HepG2 (cell line): ENCODE results near the gene LMAN1L. TPM values are rescaled to one million over a fixed set of nuclear protein-coding genes. Genes with fewer than 3 reads are reported as not detected.

Experiments
- MAFF ChIP-seq: IDR thresholded peaks from 2 replicates; pipeline ENCODE4 v1.6.1; 2011; ENCODE audit warnings: low read depth, low read length, improper control_type of control experiment
- MED1 ChIP-seq: sonication (generic); formaldehyde crosslinking; IDR thresholded peaks from 2 replicates; pipeline ENCODE4 v1.4.0; 2020; ENCODE audit warnings: missing genetic modification reagents
- MIXL1 ChIP-seq: IDR thresholded peaks from 2 replicates; pipeline ENCODE4 v1.6.1; 2016
- NFE2 ChIP-seq: sonication (generic); formaldehyde crosslinking; IDR thresholded peaks from 2 replicates; pipeline ENCODE4 v1.4.0; 2020; ENCODE audit warnings: missing genetic modification reagents
- POLR2AphosphoS5 ChIP-seq: IDR thresholded peaks from 2 replicates; pipeline ENCODE4 v1.6.1; 2012; ENCODE audit warnings: low read depth, low read length
- RXRA ChIP-seq: sonication (generic); formaldehyde crosslinking; IDR thresholded peaks from 2 replicates; pipeline ENCODE4 v1.5.1; 2020; ENCODE audit warnings: missing genetic modification reagents
- SMAD9 ChIP-seq: sonication (generic); formaldehyde crosslinking; IDR thresholded peaks from 2 replicates; pipeline ENCODE4 v1.5.1; 2020; ENCODE audit warnings: mild to moderate bottlenecking, missing genetic modification reagents
- SMYD3 ChIP-seq: sonication (generic); formaldehyde crosslinking; IDR thresholded peaks from 2 replicates; pipeline ENCODE4 v1.8.1; 2023; ENCODE audit warnings: mild to moderate bottlenecking, missing genetic modification reagents
- TBP ChIP-seq: sonication (generic); formaldehyde crosslinking; IDR thresholded peaks from 2 replicates; pipeline ENCODE4 v1.5.0; 2020; ENCODE audit warnings: missing genetic modification reagents
- THYN1 ChIP-seq: sonication (generic); formaldehyde crosslinking; IDR thresholded peaks from 2 replicates; pipeline ENCODE4 v1.8.1; 2023; ENCODE audit warnings: low read depth, mild to moderate bottlenecking, moderate library complexity, missing genetic modification reagents, borderline replicate concordance
- ZC3H13 ChIP-seq: sonication (generic); formaldehyde crosslinking; IDR thresholded peaks from 2 replicates; pipeline ENCODE4 v1.8.1; 2023; ENCODE audit warnings: mild to moderate bottlenecking, missing genetic modification reagents, moderate library complexity
- ZEB1 ChIP-seq: IDR thresholded peaks from 2 replicates; pipeline ENCODE4 v1.6.1; 2012; ENCODE audit warnings: mild to moderate bottlenecking, low read depth, inconsistent platforms; ENCODE audit not compliant: insufficient replicate concordance
- ZKSCAN5 ChIP-seq: sonication (generic); formaldehyde crosslinking; IDR thresholded peaks from 2 replicates; pipeline ENCODE4 v1.5.1; 2020; ENCODE audit warnings: mild to moderate bottlenecking, missing genetic modification reagents
- ZMYM3 ChIP-seq: sonication (generic); formaldehyde crosslinking; IDR thresholded peaks from 2 replicates; pipeline ENCODE4 v1.5.1; 2020; ENCODE audit warnings: mild to moderate bottlenecking, missing genetic modification reagents
- ZNF264 ChIP-seq: sonication (generic); formaldehyde crosslinking; IDR thresholded peaks from 2 replicates; pipeline ENCODE4 v1.4.0; 2020; ENCODE audit warnings: missing genetic modification reagents
- ZNF577 ChIP-seq: sonication (generic); formaldehyde crosslinking; IDR thresholded peaks from 2 replicates; pipeline ENCODE4 v1.4.0; 2020; ENCODE audit warnings: mild to moderate bottlenecking, low read depth, missing genetic modification reagents, borderline replicate concordance
- ZNF672 ChIP-seq: sonication (generic); formaldehyde crosslinking; IDR thresholded peaks from 2 replicates; pipeline ENCODE4 v1.8.1; 2022; ENCODE audit warnings: missing genetic modification reagents
- polyA plus RNA-seq, 8 experiments: library from polyadenylated mRNA; depleted of rRNA in 3 of 8; stranded (reverse) in 7 of 8; unstranded in 1 of 8; fragments of >200 nt; fragmentation: Illumina TruSeq in 4 of 8; extraction: Trizol in 4 of 8; gene quantifications; 2 replicates each; pipeline versions ENCODE4 v1.2.1 to v1.2.3, GENCODE V29; 2011 to 2016; ENCODE audit warnings: low read depth in 4 of 8, missing spikeins in 1 of 8, mixed read lengths in 1 of 8; ENCODE audit not compliant: insufficient read depth in 1 of 8
- total RNA-seq, 5 experiments: library from RNA; depleted of rRNA; stranded (reverse); fragments of >200 nt; fragmentation: Illumina TruSeq; extraction: Trizol; gene quantifications; 2 replicates each; pipeline ENCODE4 v1.2.3, GENCODE V29; 2016; ENCODE audit warnings: low read depth in 1 of 5
- TF ChIP-seq, protein P1 (sequence below): sonication (generic); formaldehyde crosslinking; IDR thresholded peaks from 2 replicates; pipeline ENCODE4 v1.4.0; 2020; ENCODE audit warnings: missing genetic modification reagents
- TF ChIP-seq, protein P2 (sequence below): sonication (generic); formaldehyde crosslinking; IDR thresholded peaks from 2 replicates; pipeline ENCODE4 v1.4.0; 2020; ENCODE audit warnings: mild to moderate bottlenecking, missing genetic modification reagents
- TF ChIP-seq, protein P3 (sequence below): sonication (generic); formaldehyde crosslinking; IDR thresholded peaks from 2 replicates; pipeline ENCODE4 v1.4.0; 2020; ENCODE audit warnings: missing genetic modification reagents; ENCODE audit errors: not compliant biosample characterization
- TF ChIP-seq, protein P4 (sequence below): sonication (generic); formaldehyde crosslinking; IDR thresholded peaks from 2 replicates; pipeline ENCODE4 v1.5.0; 2020; ENCODE audit warnings: mild to moderate bottlenecking, missing genetic modification reagents, borderline replicate concordance
- TF ChIP-seq, protein P5 (sequence below): sonication (generic); formaldehyde crosslinking; IDR thresholded peaks from 2 replicates; pipeline ENCODE4 v1.5.0; 2020; ENCODE audit warnings: missing genetic modification reagents, mild to moderate bottlenecking, borderline replicate concordance

The LMAN1L gene
- total and polyA plus RNA-seq, 2 of the 13 experiments (the other 11 are each of a cell fraction or from before 2014, with no cell fraction given): not detected

DNA sequence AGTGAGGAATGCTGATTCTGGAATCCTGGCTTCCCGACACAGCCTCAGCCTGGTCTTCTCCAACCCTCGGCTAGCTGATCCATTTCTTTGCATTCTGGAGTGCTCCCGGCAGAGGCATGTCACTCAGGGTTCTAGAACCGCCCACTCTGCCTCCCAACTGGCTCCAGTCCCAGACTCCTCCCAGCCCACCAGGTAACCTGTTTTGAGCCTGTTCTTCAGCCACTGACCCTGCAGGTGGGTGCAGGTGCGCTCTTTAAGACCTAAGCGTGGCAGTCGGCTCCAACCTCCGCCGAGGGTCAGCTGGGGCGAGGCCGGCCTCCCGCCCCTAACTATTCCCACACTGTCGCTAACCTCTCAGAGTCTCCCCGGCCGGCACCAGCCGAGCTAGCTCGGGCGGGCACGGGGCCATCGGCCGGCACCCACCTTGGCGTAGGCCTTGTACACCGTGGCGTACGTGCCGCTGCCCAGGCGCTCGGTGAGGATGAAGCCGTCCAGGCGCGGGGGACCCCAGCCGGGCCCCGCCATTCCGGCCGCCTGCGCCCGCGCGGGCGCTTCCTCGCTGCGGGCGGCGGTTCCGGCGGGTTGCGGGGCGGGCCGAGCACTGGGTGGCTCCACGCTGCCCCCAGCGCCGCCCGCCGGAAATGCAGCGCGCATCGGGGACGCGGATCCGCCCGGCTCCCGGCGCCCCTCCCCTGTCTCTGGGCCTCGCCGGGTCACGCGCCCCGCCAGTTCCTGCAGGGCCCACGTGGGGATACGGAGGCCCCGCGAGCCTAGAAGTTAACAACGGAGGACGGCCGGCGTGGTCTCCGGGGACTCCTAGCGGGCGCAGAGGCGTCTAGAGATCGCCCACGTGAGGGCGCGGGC lies 30.2 kb downstream of the LMAN1L start, which contains the start of gene ULK3 (continued):
- TF ChIP-seq, protein P1, sequence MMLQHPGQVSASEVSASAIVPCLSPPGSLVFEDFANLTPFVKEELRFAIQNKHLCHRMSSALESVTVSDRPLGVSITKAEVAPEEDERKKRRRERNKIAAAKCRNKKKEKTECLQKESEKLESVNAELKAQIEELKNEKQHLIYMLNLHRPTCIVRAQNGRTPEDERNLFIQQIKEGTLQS (CRISPR knock-in tag): peak; percentile 7; the same call in 1 of the 2 replicates
- TF ChIP-seq ZNF264 (no peak), THYN1 (CRISPR knock-in tag) (no peak), ZEB1 (peak; percentile 97), POLR2AphosphoS5 (peak; percentile 55), MAFF (no peak), NFE2 (CRISPR knock-in tag) (no peak), TBP (CRISPR knock-in tag) (no peak), SMYD3 (no peak), SMAD9 (no peak), ZNF672 (CRISPR knock-in tag) (no peak), MIXL1 (CRISPR knock-in tag) (no peak), ZKSCAN5 (no peak), ZNF577 (CRISPR knock-in tag) (no peak), ZC3H13 (CRISPR knock-in tag) (peak; percentile 59; the same call in 1 of the 2 replicates), RXRA (CRISPR knock-in tag) (peak; percentile 54), MED1 (CRISPR knock-in tag) (no peak), ZMYM3 (CRISPR knock-in tag) (no peak)
- TF ChIP-seq, protein P2, sequence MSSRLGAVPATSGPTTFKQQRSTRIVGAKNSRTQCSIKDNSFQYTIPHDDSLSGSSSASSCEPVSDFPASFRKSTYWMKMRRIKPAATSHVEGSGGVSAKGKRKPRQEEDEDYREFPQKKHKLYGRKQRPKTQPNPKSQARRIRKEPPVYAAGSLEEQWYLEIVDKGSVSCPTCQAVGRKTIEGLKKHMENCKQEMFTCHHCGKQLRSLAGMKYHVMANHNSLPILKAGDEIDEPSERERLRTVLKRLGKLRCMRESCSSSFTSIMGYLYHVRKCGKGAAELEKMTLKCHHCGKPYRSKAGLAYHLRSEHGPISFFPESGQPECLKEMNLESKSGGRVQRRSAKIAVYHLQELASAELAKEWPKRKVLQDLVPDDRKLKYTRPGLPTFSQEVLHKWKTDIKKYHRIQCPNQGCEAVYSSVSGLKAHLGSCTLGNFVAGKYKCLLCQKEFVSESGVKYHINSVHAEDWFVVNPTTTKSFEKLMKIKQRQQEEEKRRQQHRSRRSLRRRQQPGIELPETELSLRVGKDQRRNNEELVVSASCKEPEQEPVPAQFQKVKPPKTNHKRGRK (CRISPR knock-in tag): no peak
- TF ChIP-seq, protein P3, sequence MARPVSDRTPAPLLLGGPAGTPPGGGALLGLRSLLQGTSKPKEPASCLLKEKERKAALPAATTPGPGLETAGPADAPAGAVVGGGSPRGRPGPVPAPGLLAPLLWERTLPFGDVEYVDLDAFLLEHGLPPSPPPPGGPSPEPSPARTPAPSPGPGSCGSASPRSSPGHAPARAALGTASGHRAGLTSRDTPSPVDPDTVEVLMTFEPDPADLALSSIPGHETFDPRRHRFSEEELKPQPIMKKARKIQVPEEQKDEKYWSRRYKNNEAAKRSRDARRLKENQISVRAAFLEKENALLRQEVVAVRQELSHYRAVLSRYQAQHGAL (CRISPR knock-in tag): no peak
- TF ChIP-seq, protein P4, sequence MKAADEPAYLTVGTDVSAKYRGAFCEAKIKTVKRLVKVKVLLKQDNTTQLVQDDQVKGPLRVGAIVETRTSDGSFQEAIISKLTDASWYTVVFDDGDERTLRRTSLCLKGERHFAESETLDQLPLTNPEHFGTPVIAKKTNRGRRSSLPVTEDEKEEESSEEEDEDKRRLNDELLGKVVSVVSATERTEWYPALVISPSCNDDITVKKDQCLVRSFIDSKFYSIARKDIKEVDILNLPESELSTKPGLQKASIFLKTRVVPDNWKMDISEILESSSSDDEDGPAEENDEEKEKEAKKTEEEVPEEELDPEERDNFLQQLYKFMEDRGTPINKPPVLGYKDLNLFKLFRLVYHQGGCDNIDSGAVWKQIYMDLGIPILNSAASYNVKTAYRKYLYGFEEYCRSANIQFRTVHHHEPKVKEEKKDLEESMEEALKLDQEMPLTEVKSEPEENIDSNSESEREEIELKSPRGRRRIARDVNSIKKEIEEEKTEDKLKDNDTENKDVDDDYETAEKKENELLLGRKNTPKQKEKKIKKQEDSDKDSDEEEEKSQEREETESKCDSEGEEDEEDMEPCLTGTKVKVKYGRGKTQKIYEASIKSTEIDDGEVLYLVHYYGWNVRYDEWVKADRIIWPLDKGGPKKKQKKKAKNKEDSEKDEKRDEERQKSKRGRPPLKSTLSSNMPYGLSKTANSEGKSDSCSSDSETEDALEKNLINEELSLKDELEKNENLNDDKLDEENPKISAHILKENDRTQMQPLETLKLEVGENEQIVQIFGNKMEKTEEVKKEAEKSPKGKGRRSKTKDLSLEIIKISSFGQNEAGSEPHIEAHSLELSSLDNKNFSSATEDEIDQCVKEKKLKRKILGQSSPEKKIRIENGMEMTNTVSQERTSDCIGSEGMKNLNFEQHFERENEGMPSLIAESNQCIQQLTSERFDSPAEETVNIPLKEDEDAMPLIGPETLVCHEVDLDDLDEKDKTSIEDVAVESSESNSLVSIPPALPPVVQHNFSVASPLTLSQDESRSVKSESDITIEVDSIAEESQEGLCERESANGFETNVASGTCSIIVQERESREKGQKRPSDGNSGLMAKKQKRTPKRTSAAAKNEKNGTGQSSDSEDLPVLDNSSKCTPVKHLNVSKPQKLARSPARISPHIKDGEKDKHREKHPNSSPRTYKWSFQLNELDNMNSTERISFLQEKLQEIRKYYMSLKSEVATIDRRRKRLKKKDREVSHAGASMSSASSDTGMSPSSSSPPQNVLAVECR (CRISPR knock-in tag): peak; percentile 76
- TF ChIP-seq, protein P5, sequence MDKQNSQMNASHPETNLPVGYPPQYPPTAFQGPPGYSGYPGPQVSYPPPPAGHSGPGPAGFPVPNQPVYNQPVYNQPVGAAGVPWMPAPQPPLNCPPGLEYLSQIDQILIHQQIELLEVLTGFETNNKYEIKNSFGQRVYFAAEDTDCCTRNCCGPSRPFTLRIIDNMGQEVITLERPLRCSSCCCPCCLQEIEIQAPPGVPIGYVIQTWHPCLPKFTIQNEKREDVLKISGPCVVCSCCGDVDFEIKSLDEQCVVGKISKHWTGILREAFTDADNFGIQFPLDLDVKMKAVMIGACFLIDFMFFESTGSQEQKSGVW (CRISPR knock-in tag): no peak
